ENCODE measurements around the gene MRPL34. TPM values are rescaled to one million over a fixed set of nuclear protein-coding genes. Genes with fewer than 3 reads are reported as not detected.

MRPL34 gene
- total and polyA plus RNA-seq, 2 experiments from 2014 or later = 61.1 to 131 TPM

GRCh38 chr19:17304386-17305215, 1.1 kb upstream of the MRPL34 start:
- DNase-seq (ENCODE audit: low spot score) = no peak
- peak overlapping the region; percentile 64 for H3K4me2 ChIP-seq

GRCh38 chr19:17305216-17305516, 506 bp upstream of the MRPL34 start:
- Histone ChIP-seq H3K27me3 (no peaks in the 10 kb centered on the region), H3K4me3 (no peak overlapping the region), H3K4me1 (ENCODE audit: insufficient read depth) (peaks cover 18% of the 10 kb centered on the region), H3K27ac (peak overlapping the region; percentile 1), H3K9me3 (ENCODE audit: low read depth) (no peaks in the 10 kb centered on the region), H3K79me2 (peaks cover 33% of the 10 kb centered on the region), H3K4me2 (peak overlapping the region; percentile 64), H3K36me3 (replicated peaks; ENCODE audit: insufficient read depth, low read depth) (no peaks in the 10 kb centered on the region), H4K20me1 (ENCODE audit: insufficient read depth, poor library complexity, severe bottlenecking) (no peaks in the 10 kb centered on the region), H2AFZ (no peak overlapping the region), H3K9me2 (replicated peaks; ENCODE audit: insufficient read depth) (no peaks in the 10 kb centered on the region)
- WGBS (ENCODE audit: low lambda C conversion rate, missing lambda C conversion rate) = 5% methylated on average over 7 of the region's 7 CpGs
- no peak for TF ChIP-seq CTCF (IDR thresholded peaks at IDR 0.05; ENCODE audit: poor library complexity)
- no peak for TF ChIP-seq EZH2 (IDR thresholded peaks at IDR 0.05; ENCODE audit: borderline replicate concordance)
- TF ChIP-seq EZH2phosphoT487 (IDR thresholded peaks at IDR 0.05; ENCODE audit: low read depth, severe bottlenecking, unreplicated experiment) = no peak
- DNase-seq (ENCODE audit: low spot score) = no peak

More at GRCh38 chr19:17304386-17305215, 1.1 kb upstream of the MRPL34 start:
- Histone ChIP-seq H3K9me2 (replicated peaks; ENCODE audit: insufficient read depth) (no peaks in the 10 kb centered on the region), H3K36me3 (replicated peaks; ENCODE audit: insufficient read depth, low read depth) (no peaks in the 10 kb centered on the region), H3K79me2 (peaks cover 27% of the 10 kb centered on the region), H3K27me3 (no peaks in the 10 kb centered on the region), H2AFZ (no peak overlapping the region), H3K4me1 (ENCODE audit: insufficient read depth) (peaks cover 18% of the 10 kb centered on the region), H4K20me1 (ENCODE audit: insufficient read depth, poor library complexity, severe bottlenecking) (no peaks in the 10 kb centered on the region), H3K27ac (peak overlapping the region; percentile 1), H3K9me3 (ENCODE audit: low read depth) (no peaks in the 10 kb centered on the region), H3K4me3 (no peak overlapping the region)
- no peak for TF ChIP-seq EZH2phosphoT487 (IDR thresholded peaks at IDR 0.05; ENCODE audit: low read depth, severe bottlenecking, unreplicated experiment)
- TF ChIP-seq EZH2 (IDR thresholded peaks at IDR 0.05; ENCODE audit: borderline replicate concordance) = no peak
- TF ChIP-seq CTCF (IDR thresholded peaks at IDR 0.05; ENCODE audit: poor library complexity) = no peak
- WGBS (ENCODE audit: low lambda C conversion rate, missing lambda C conversion rate) = 74% methylated on average over 12 of the region's 12 CpGs

GRCh38 chr19:17306285-17306714, 628 bp downstream of the MRPL34 start:
- TF ChIP-seq CTCF (IDR thresholded peaks at IDR 0.05; ENCODE audit: poor library complexity) (no peak), EZH2 (IDR thresholded peaks at IDR 0.05; ENCODE audit: borderline replicate concordance) (no peak), EZH2phosphoT487 (IDR thresholded peaks at IDR 0.05; ENCODE audit: low read depth, severe bottlenecking, unreplicated experiment) (no peak)
- Histone ChIP-seq H3K27me3 (no peaks in the 10 kb centered on the region), H2AFZ (peak overlapping the region; percentile 40), H4K20me1 (ENCODE audit: insufficient read depth, poor library complexity, severe bottlenecking) (no peaks in the 10 kb centered on the region), H3K9me2 (replicated peaks; ENCODE audit: insufficient read depth) (no peaks in the 10 kb centered on the region), H3K79me2 (peaks cover 44% of the 10 kb centered on the region), H3K4me2 (peak overlapping the region; percentile 94), H3K9me3 (ENCODE audit: low read depth) (no peaks in the 10 kb centered on the region), H3K27ac (peak overlapping the region; percentile 84), H3K4me1 (ENCODE audit: insufficient read depth) (peaks cover 25% of the 10 kb centered on the region), H3K36me3 (replicated peaks; ENCODE audit: insufficient read depth, low read depth) (no peaks in the 10 kb centered on the region), H3K4me3 (peak overlapping the region; percentile 46)
- DNase-seq (ENCODE audit: low spot score) = no peak
- WGBS (ENCODE audit: low lambda C conversion rate, missing lambda C conversion rate) = 7% methylated on average over 28 of the region's 28 CpGs
